Adrenal gland (tissue), 12 donors: Measurements from ENCODE around the gene PAXIP1. TPM values are rescaled to one million over a fixed set of nuclear protein-coding genes. Genes with fewer than 3 reads are reported as not detected.

ENCODE experiments used
- DNase-seq, 7 donors: peaks; one replicate each; pipeline ENCODE4 v3.0.0-alpha.2; 2019 to 2020
- H3K27ac ChIP-seq, 5 donors: fragments of 200-600 bp; sonication (generic) in 4 of 5; 1 replicate in 3 of 5; 2 replicates in 2 of 5; pipeline versions ENCODE4 v1.5.1 to v1.8.0; 2016 to 2020; ENCODE audit warnings: mild to moderate bottlenecking in 1 of 5
- H3K27me3 ChIP-seq: fragments of 200-600 bp; 2 replicates; pipeline ENCODE4 v1.8.0; 2021
- H3K36me3 ChIP-seq, 2 donors: fragments of 200-600 bp; replicated peaks in 1 of 2; 1 replicate in 1 of 2; 2 replicates in 1 of 2; pipeline versions ENCODE4 v1.5.1 to v1.8.0; 2018 to 2022
- H3K4me1 ChIP-seq, 2 donors: fragments of 200-600 bp; replicated peaks in 1 of 2; 1 replicate in 1 of 2; 2 replicates in 1 of 2; pipeline versions ENCODE4 v1.5.1 to v1.8.0; 2018 to 2021
- H3K4me3 ChIP-seq, 4 donors: fragments of 200-600 bp; sonication (generic) in 3 of 4; one replicate each; pipeline ENCODE4 v1.5.1; 2016 to 2018
- H3K9me3 ChIP-seq, 3 donors: fragments of 200-600 bp; sonication (generic) in 1 of 3; replicated peaks in 1 of 3; 1 replicate in 2 of 3; 2 replicates in 1 of 3; pipeline versions ENCODE4 v1.5.1 to v1.8.0; 2016 to 2021
- CTCF ChIP-seq, 6 experiments: fragments of 450-650 bp in 4 of 6; fragments of 200-600 bp in 2 of 6; sonication (generic) in 1 of 6; IDR thresholded peaks; 1 replicate in 5 of 6; 2 replicates in 1 of 6; pipeline versions ENCODE4 v1.5.1 to v1.8.0; 2016 to 2021; ENCODE audit warnings: antibody characterized with exemption in 6 of 6, mild to moderate bottlenecking in 2 of 6, moderate library complexity in 1 of 6
- POLR2A ChIP-seq, 2 donors: fragments of 450-650 bp; IDR thresholded peaks; one replicate each; pipeline ENCODE4 v1.6.1; 2017; ENCODE audit warnings: antibody characterized with exemption in 2 of 2, mild to moderate bottlenecking in 2 of 2, moderate library complexity in 1 of 2
- WGBS, 4 donors: extraction: QIAGEN DNeasy Blood & Tissue Kit in 2 of 4; methylation state at CpG; one replicate each; pipeline versions ENCODE4 v1.1.5 to v1.1.7; 2013 to 2017; 5-methylcytosine and 5-hydroxymethylcytosine counted together
- intact Hi-C, 2 donors: fragments of 100-400 bp; cut with DNase I; formaldehyde crosslinking; loops; one replicate each; pipeline versions ENCODE4 v1.14.1 to v1.15.0; 2022 to 2023
- polyA plus RNA-seq, 3 donors: library from polyadenylated mRNA; stranded (reverse); fragments of 200-250 nt in 2 of 3; fragments of 350-450 nt in 1 of 3; fragmentation: Illumina TruSeq in 1 of 3; extraction: RNeasy Lipid Tissue Mini Kit (QIAGEN cat#74804) in 1 of 3; gene quantifications; one replicate each; pipeline ENCODE4 v1.2.3, GENCODE V29; 2013 to 2014
- total RNA-seq, 9 donors: library from RNA; depleted of rRNA in 4 of 9; stranded (reverse); fragments of >200 nt in 4 of 9; fragments of 120-200 nt in 1 of 9; fragmentation: NEBNext Ultra II Directional in 1 of 9; extraction: Animal tissue kit (Norgen Biotek cat#: 25700) in 1 of 9; gene quantifications; one replicate each; pipeline versions ENCODE4 v1.1.0 to v1.2.4, GENCODE V29; 2013 to 2023
- donor health status: healthy with polysubstance abuse.
- donor health status: Bipolar disorder and iron deficiency.
- donor health status: DM: yes; HTN: yes; CAD: no.
- donor health status: DM: no; HTN: no; CAD: no.
- donor health status: DM: no; HTN: no; CAD: no.
- donor health status: DM: yes; HTN: yes; CAD: no.

Gene PAXIP1
- total and polyA plus RNA-seq, 12 donors, result 4.1 to 11.7 (median 7.8) TPM

GRCh38 chr7:154978017-154978416 is 24.9 kb downstream of the PAXIP1 start:
- H3K27ac ChIP-seq, result no peak overlapping the region
- no peak for TF ChIP-seq CTCF (IDR thresholded peaks at IDR 0.05)
- no peak for TF ChIP-seq POLR2A (IDR thresholded peaks at IDR 0.05)
- 83 to 97% (median 92%) methylated on average over 3 of the region's 3 CpGs for WGBS, 4 donors
- no peaks in the 10 kb centered on the region for H3K27me3 ChIP-seq
- no peak for DNase-seq
- no peaks in the 10 kb centered on the region for H3K36me3 ChIP-seq
- no peaks in the 10 kb centered on the region for H3K9me3 ChIP-seq
- intact Hi-C loops, result no loop called here
- H3K4me1 ChIP-seq, result no peaks in the 10 kb centered on the region
- H3K4me3 ChIP-seq, result no peak overlapping the region

GRCh38 chr7:154977250-154977649 is 25.7 kb downstream of the PAXIP1 start:
- no peaks in the 10 kb centered on the region for H3K4me1 ChIP-seq
- TF ChIP-seq CTCF (IDR thresholded peaks at IDR 0.05) (no peak), POLR2A (IDR thresholded peaks at IDR 0.05) (no peak)
- no peaks in the 10 kb centered on the region for H3K27me3 ChIP-seq
- no peaks in the 10 kb centered on the region for H3K36me3 ChIP-seq
- H3K9me3 ChIP-seq, result no peaks in the 10 kb centered on the region
- 91 to 98% (median 94%) methylated on average over 6 of the region's 6 CpGs for WGBS, 4 donors
- H3K4me3 ChIP-seq, result no peak overlapping the region
- intact Hi-C loops, result no loop called here
- DNase-seq, result no peak
- H3K27ac ChIP-seq, result no peak overlapping the region

- WGBS, 4 donors, result 95 to 100% (median 97%) methylated on average over 4 of the region's 4 CpGs
- Histone ChIP-seq H3K27ac (no peak overlapping the region), H3K4me3 (no peak overlapping the region), H3K36me3 (no peaks in the 10 kb centered on the region), H3K27me3 (no peaks in the 10 kb centered on the region), H3K4me1 (no peaks in the 10 kb centered on the region), H3K9me3 (no peaks in the 10 kb centered on the region)
- intact Hi-C loops, result no loop called here
- TF ChIP-seq CTCF (IDR thresholded peaks at IDR 0.05), result no peak
- TF ChIP-seq POLR2A (IDR thresholded peaks at IDR 0.05), result no peak
- DNase-seq, result no peak
These were observed 26.1 kb downstream of the PAXIP1 start for GRCh38 chr7:154976844-154977243.

- WGBS, 4 donors, result 87 to 88% (median 88%) methylated on average over 7 of the region's 7 CpGs
- Histone ChIP-seq H3K27me3 (no peaks in the 10 kb centered on the region), H3K4me3 (no peak overlapping the region), H3K9me3 (no peaks in the 10 kb centered on the region), H3K27ac (no peak overlapping the region), H3K36me3 (no peaks in the 10 kb centered on the region), H3K4me1 (no peaks in the 10 kb centered on the region)
- intact Hi-C loops, result no loop called here
- DNase-seq, result no peak
- no peak for TF ChIP-seq POLR2A (IDR thresholded peaks at IDR 0.05)
- no peak for TF ChIP-seq CTCF (IDR thresholded peaks at IDR 0.05)
These were observed 26.9 kb downstream of the PAXIP1 start for GRCh38 chr7:154975984-154976383.
